Progenitor cell of endocrine pancreas (in vitro differentiated cells): ENCODE results near the gene SNRPE. TPM values are rescaled to one million over a fixed set of nuclear protein-coding genes. Genes with fewer than 3 reads are reported as not detected.

Source experiments
- DNase-seq: peaks from one replicate; pipeline ENCODE4 v3.0.0; 2021; ENCODE audit warnings: low spot score; ENCODE audit not compliant: unreplicated experiment
- H3K27ac Mint-ChIP-seq: 2 replicates; pipeline ENCODE4 v1.8.0; 2021; ENCODE audit warnings: mild to moderate bottlenecking, moderate library complexity, mixed read lengths
- H3K27me3 Mint-ChIP-seq: 2 replicates; pipeline ENCODE4 v1.8.0; 2021; ENCODE audit warnings: mixed read lengths
- H3K36me3 Mint-ChIP-seq: 2 replicates; pipeline ENCODE4 v1.8.0; 2022; ENCODE audit warnings: mixed read lengths; ENCODE audit not compliant: insufficient read depth
- H3K4me1 Mint-ChIP-seq: 2 replicates; pipeline ENCODE4 v1.8.0; 2021; ENCODE audit warnings: low read depth, mixed read lengths
- H3K4me3 Mint-ChIP-seq: 2 replicates; pipeline ENCODE4 v1.8.0; 2021; ENCODE audit warnings: low read depth, mild to moderate bottlenecking, moderate library complexity, mixed read lengths
- H3K9me3 Mint-ChIP-seq: 2 replicates; pipeline ENCODE4 v1.8.0; 2021; ENCODE audit warnings: low read depth, mixed read lengths
- total RNA-seq: library from RNA; stranded (reverse); gene quantifications from 2 replicates; pipeline ENCODE4 v1.2.1, GENCODE V29; 2021
- TF ChIP-seq, protein P1 (sequence below): fragments of 200-600 bp; sonication (generic); IDR thresholded peaks from one replicate; pipeline ENCODE4 v1.5.0; 2021; ENCODE audit warnings: antibody characterized with exemption, mild to moderate bottlenecking; ENCODE audit not compliant: unreplicated experiment

Gene SNRPE
- total RNA-seq, 1 donor from 2014 or later = 240 TPM

- Mint-ChIP-seq H3K27ac (no peak overlapping the region), H3K4me1 (no peaks in the 10 kb centered on the region), H3K27me3 (no peaks in the 10 kb centered on the region)
These were observed 50.4 kb downstream of the SNRPE start for GRCh38 chr1:203911806-203912205.

DNA sequence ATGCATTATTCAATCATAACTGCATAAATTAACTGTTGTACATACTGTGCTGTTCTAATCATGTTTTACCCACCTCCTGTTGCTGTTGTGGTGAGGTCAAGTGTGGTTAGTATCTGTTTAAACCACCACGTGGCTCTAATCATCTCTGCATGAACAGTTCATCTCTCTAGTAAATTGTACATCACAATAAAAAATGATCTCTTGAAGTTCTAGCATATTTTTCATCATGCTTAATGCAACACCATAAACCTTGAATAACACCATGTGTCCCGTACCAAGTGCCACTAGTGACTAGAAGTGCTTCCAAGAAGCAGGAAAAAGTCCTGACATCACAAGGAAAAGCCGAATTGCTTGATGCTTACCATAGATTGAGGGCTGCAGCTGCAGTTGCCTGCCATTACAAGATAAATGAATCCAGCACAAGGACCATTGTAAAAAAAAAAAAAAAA, 51.7 kb downstream of the SNRPE start:
- Mint-ChIP-seq H3K4me3 (no peak overlapping the region), H3K27ac (no peak overlapping the region), H3K9me3 (no peaks in the 10 kb centered on the region), H3K36me3 (no peaks in the 10 kb centered on the region), H3K27me3 (no peaks in the 10 kb centered on the region), H3K4me1 (no peaks in the 10 kb centered on the region)
- DNase-seq = no peak
- TF ChIP-seq, protein P1, sequence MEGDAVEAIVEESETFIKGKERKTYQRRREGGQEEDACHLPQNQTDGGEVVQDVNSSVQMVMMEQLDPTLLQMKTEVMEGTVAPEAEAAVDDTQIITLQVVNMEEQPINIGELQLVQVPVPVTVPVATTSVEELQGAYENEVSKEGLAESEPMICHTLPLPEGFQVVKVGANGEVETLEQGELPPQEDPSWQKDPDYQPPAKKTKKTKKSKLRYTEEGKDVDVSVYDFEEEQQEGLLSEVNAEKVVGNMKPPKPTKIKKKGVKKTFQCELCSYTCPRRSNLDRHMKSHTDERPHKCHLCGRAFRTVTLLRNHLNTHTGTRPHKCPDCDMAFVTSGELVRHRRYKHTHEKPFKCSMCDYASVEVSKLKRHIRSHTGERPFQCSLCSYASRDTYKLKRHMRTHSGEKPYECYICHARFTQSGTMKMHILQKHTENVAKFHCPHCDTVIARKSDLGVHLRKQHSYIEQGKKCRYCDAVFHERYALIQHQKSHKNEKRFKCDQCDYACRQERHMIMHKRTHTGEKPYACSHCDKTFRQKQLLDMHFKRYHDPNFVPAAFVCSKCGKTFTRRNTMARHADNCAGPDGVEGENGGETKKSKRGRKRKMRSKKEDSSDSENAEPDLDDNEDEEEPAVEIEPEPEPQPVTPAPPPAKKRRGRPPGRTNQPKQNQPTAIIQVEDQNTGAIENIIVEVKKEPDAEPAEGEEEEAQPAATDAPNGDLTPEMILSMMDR = no peak

More at GRCh38 chr1:203911806-203912205, 50.4 kb downstream of the SNRPE start:
- TF ChIP-seq, protein P1 = no peak
- Mint-ChIP-seq H3K36me3 (no peaks in the 10 kb centered on the region), H3K9me3 (no peaks in the 10 kb centered on the region), H3K4me3 (no peak overlapping the region)
- DNase-seq = no peak

- Mint-ChIP-seq H3K9me3 (no peaks in the 10 kb centered on the region), H3K4me3 (no peak overlapping the region), H3K36me3 (no peaks in the 10 kb centered on the region), H3K27me3 (no peaks in the 10 kb centered on the region), H3K27ac (no peak overlapping the region), H3K4me1 (no peaks in the 10 kb centered on the region)
- no peak for DNase-seq
- TF ChIP-seq, protein P1 = no peak
These were observed 52.9 kb downstream of the SNRPE start for GRCh38 chr1:203914292-203914691.

- Mint-ChIP-seq H3K4me1 (no peaks in the 10 kb centered on the region), H3K27me3 (no peaks in the 10 kb centered on the region), H3K27ac (no peak overlapping the region), H3K4me3 (no peak overlapping the region), H3K9me3 (no peaks in the 10 kb centered on the region), H3K36me3 (no peaks in the 10 kb centered on the region)
- TF ChIP-seq, protein P1 = no peak
- no peak for DNase-seq
These were observed 54.4 kb downstream of the SNRPE start for GRCh38 chr1:203915811-203916210.

GRCh38 chr1:203916756-203917155, 55.4 kb downstream of the SNRPE start:
- H3K4me3 Mint-ChIP-seq = no peak overlapping the region
- no peak overlapping the region for H3K27ac Mint-ChIP-seq
- TF ChIP-seq, protein P1 = no peak
- H3K9me3 Mint-ChIP-seq = no peaks in the 10 kb centered on the region
- no peaks in the 10 kb centered on the region for H3K4me1 Mint-ChIP-seq
- H3K27me3 Mint-ChIP-seq = no peaks in the 10 kb centered on the region
- H3K36me3 Mint-ChIP-seq = no peaks in the 10 kb centered on the region
- DNase-seq = no peak

Other genes starting within 250 kb of the SNRPE start
- 39.2 and 40.8 TPM in 2 replicates for gene ATP2B4, start 234.8 kb upstream of the SNRPE start, total RNA-seq
- not detected in 2 replicates for gene LAX1, start 96.4 kb upstream of the SNRPE start, total RNA-seq
- gene ZBED6, start 66.0 kb upstream of the SNRPE start, total RNA-seq = 35.3 and 36.1 TPM in 2 replicates
- 98.9 and 100 TPM in 2 replicates for gene ZC3H11A, start 66.0 kb upstream of the SNRPE start, total RNA-seq
- 58.2 and 61.6 TPM in 2 replicates for gene SOX13, start 211.5 kb downstream of the SNRPE start, total RNA-seq